Stimulated activated CD4-positive, alpha-beta T cell treated with anti-CD3 and anti-CD28 coated beads, Interleukin-1b, Interleukin-23, amount 100 ng/mL, for 48 hours (primary cell): ENCODE data around the gene TLK1.
"Not testable (repeated sequence)": the region's sequence is repeated elsewhere in the genome, so short reads cannot be mapped to it uniquely, and the experiment has no call there.

Source experiments
- DNase-seq: peaks from one replicate; pipeline ENCODE4 v3.0.0-alpha.2; 2020

The TLK1 gene

GRCh38 chr2:171169333-171169732 lies 8.6 kb upstream of the TLK1 start:
- no peak for DNase-seq

DNA sequence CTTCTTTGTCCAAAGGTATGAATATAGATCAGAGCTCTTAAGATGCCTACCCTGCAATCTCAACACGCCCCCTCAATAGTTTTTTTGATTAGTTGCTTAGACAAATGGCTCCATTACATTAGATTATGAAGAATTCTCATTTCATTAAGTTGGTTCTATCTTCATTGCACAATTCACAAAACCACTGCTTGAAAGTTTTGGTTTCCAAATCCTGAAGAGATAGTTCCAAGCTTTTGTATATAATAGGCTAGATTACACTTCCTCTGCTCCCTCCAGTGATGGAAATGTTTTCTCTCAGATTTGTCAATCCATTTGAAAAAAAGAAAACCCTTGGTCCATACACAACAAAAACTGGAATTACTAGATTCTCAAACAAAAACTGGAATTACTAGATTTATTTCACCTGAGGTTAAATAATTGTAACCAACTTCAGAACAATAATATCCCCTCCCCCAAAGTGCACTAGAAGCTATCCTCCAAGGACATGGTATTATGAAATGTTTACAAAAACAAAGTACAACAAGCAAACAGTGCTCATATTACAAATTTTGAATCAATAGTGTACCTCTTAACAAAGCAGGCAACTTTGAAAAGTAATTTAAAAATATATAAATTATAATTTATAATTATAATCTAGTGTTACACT lies 6.8 kb upstream of the TLK1 start:
- no peak for DNase-seq

GRCh38 chr2:171166328-171166983 lies 5.8 kb upstream of the TLK1 start:
- no peak for DNase-seq

GRCh38 chr2:171165967-171166327 lies 5.3 kb upstream of the TLK1 start:
- DNase-seq, result no peak

DNA sequence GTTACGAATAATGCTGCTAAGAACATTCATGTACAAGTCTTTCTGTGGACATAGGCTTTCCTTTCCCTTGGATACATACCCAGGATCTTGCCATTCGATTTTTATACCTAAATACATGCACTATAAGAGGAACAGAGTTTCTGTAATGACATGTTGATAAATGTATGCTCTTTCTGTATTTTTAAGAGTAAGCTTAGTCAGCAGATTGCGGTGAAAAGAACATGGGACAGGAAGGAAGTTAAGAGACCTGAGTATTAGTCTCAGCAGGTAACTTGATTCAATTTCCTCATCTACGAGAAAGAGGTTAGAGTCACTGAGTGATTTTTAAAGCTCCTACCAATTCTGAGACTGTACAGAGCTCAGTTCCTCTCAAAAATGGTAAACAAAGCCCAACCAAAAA lies 2.6 kb upstream of the TLK1 start:
- DNase-seq, result no peak

DNA sequence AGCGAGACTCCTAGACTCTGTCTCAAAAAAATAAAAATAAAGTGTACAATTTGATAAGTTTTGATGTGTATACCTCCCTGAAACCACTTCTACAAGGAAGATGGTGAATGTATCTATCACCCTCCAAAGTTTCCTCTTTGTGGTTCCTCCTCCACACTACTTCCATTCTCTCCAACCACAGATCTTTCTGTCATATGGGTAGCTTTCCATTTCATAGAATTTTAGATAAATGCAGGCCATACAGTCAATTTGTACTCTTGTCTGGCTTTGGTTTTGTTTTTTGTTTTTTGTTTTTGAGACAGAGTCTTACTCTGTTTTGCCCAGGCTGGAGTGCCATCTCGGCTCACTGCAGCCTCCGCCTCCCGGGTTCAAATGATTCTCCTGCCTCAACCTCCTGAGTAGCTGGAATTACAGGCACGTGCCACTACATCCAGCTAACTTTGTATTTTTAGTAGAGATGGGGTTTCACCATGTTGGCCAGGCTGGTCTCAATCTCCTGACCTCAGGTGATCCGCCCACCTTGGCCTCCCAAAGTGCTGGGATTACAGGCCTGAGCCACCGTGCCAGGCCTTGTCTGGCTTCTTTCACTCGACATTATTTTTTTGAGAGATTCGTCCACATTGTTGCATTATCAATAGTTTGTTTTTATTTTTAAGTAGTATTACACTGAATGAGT lies 2.0 kb upstream of the TLK1 start:
- not testable (repeated sequence) for DNase-seq

- peak; percentile 61 for DNase-seq
These were observed 455 bp upstream of the TLK1 start for GRCh38 chr2:171160956-171161740.

DNA sequence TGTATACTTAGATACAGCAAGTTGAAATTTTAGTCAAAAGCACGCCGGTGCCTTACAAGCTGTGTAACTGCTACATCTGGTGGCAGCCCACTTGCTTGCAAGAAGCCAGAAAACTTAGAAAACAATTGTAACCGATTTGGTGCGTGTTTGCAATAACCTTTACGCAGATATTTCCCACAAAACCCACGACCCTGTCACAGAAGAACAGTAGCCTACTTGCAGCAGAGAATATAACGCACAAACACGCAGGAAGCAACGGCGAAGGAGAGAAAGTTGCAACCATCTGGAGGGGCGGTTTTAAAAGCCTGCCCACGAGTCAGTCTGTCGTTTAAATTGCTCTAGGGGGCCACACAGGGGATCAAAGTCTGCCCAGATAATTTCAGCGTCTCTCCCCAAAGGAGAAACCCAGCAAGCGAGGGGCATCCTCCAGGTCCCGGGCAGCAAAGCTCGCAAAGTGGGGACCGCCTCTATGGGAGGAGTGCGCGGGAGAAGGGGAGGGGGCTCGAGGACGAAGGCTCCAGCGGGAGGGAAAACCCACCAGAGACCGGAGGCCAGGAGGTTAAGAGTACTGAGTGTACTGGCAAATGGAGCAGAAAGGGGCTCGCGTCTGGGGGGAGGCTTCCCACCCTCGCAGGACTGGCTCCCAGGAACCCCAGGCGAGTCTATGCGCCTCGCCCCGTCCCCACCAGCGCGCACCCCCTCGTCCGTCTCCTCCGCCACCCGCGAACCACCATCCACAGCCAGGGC lies 1.1 kb downstream of the TLK1 start:
- peak; percentile 47 for DNase-seq

GRCh38 chr2:171158790-171159371 lies 1.8 kb downstream of the TLK1 start:
- DNase-seq, result no peak

DNA sequence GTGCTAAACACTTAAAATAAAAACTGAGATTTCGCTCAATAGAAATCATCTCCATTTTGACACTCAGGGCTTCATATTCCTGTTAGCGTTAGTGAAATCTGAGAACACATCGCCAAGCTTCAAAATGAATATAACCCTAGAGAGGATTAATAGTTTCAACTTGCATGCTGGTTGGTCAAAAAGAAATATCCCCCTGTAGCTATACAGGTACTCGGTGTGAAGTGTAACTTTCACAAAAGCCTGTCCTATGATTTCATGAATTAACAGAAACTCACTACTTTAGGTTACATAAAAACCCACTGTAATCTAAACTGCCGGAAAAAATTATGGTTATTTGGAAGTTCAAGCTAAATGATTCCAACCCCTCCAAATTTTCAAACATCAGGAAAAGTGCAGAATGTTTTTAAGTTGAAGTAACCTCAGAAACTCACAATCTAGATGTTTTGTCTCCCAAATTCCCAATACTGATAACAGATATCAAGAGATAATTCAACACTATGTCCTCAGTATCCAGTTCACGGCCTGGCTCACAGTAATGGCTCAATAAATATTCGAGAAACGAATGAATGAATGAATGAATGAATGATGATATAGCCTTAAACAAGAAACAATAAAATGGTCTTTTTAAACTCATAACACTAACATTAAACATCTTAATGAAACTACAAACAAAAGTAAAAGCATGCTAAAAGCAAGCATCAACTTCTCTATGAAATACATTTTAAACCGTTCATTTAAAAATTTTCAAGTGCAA lies 2.5 kb downstream of the TLK1 start:
- DNase-seq, result no peak

GRCh38 chr2:171157109-171157500 lies 3.6 kb downstream of the TLK1 start:
- no peak for DNase-seq

DNA sequence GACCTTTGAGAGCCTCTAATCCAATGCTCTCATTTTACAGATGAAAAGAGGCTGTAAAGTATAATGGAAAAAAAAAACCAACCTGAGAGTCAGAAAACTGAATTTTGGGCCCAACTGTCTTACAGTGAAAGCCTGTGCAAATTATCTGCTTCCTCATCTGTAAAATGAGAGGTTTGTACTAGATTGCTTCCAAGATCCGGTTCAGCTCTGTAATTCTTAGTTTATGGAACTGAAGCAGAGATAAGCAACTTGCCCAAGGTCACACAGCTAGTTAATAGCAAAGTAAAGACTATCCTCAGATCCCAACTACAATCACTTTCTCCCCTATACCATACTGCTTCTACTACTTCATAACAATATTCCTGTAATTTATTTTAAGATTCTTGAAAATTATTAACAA lies 6.3 kb downstream of the TLK1 start:
- no peak for DNase-seq

- no peak for DNase-seq
These were observed 9.9 kb downstream of the TLK1 start for GRCh38 chr2:171150694-171151285.

- peak; percentile 37 for DNase-seq
These were observed 10.6 kb downstream of the TLK1 start for GRCh38 chr2:171149986-171150693.

- DNase-seq, result no peak
These were observed 11.3 kb downstream of the TLK1 start for GRCh38 chr2:171149171-171149938.

GRCh38 chr2:171147081-171147480 lies 13.6 kb downstream of the TLK1 start:
- DNase-seq, result no peak

GRCh38 chr2:171146633-171147032 lies 14.1 kb downstream of the TLK1 start:
- no peak for DNase-seq

DNA sequence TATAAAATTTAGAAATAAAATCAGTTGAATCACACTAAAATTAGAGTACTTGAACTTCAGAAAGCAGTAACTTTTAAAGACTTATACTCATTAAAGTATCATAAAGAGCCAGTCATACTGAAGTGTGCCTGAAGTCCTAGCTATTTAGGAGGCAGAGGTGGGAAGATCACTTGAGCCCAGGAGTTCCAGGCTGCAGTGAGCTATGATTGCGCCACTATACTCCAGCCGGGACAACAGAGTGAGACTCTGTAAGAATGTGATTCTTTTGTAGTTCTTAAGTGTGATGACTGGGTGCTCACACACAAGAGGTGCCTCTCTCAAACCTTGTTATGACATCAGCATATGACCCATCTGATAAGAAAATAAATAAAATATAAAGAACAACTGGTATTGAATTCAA lies 14.6 kb downstream of the TLK1 start:
- no peak for DNase-seq

- no peak for DNase-seq
These were observed 17.0 kb downstream of the TLK1 start for GRCh38 chr2:171143670-171144062.

DNA sequence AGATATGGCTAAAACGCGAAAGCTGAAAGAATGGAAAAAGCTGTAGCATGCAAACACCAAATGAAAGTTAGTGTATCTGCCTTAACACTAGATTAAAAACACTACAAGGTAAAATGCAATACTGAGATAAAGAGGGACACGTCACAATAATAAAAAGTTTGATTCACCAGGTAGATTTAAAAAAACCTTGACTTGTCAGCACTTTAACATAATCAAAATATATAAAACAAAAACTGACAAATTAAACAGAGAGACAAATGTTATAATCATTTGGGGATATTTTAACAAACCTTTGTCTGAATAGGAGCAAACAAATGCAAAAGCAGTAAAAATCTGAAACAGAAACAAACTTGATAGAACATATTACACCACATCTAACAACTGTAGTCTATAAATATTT lies 18.3 kb downstream of the TLK1 start:
- DNase-seq, result no peak
